CMK (cell line): ENCODE results near the gene NSG1.
"Not testable (repeated sequence)": the region's sequence is repeated elsewhere in the genome, so short reads cannot be mapped to it uniquely, and the experiment has no call there.

Experiments used
- DNase-seq: peaks from one replicate; pipeline ENCODE4 v3.0.0-alpha.2; 2010; ENCODE audit warnings: low read depth

NSG1 gene

DNA sequence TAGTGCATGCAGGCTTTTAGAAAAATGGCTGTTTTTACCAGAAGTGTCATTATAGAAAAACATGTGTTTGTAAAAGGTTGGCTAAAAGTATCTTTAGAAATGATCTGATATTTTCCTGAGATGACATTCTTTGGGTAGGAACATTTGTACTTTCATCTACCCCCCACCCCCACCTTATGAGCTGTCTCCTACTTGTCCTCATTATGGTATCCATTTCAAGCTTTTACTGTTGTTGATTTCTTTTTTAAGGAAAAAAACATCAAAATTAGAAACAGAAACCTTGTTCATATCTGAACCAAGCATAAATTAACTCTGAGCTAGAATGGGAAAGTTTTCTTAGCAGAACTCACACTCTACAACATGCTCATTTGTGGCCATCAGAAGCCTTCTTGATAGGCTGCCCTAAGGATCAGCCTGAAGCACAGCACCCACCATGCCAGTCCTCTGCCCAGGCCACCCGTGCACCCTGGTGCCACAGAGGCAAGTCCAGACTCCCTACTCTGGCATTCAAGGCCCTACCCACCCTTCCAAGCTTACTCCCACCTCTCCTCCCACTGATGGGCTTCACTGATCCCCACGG lies 49.4 kb downstream of the NSG1 start:
- no peak for DNase-seq

DNA sequence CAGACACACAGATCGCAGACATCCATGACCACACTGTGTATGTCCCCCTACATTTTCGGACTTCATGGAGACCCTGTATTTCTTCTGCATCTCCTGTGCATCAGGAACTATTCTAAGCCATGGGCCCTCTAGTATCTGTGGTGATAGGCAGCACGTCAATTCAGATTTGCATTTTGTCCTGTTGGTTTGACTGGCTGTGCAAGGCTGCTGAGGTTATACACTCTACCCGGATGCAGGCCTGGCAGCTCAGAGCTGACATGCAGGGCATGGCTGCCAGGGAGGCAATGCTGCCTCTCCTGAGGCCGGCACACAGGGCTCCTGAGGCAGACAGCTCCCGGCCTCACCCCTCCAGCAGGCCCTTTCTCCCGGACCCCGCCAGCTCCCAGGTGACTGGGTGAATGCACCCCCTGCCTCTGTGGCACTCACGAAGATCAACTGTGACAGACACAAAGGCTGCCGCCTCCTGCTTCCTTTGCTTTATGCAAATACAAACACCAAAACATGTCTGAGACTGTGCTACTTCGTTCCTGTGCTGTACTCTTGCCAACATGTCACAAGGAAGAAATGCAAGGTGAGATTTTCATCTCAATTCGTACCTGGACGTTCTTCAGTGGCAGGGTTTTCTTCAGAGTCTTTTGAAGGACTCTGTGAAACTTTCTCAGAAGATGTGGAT lies 51.0 kb downstream of the NSG1 start:
- no peak for DNase-seq

DNA sequence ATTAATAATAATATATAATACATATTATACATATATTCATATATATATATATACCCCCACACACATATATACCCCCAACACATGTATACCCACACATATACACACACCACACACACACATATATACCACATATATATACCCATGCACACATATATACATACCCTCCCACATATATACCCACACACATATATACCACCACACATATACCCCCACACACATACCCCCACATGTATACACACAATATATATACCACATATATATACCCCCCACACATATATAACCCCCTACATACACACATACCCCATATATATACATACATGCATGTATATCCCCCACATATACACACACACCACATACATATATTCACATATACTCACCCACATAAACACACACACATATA lies 52.0 kb downstream of the NSG1 start:
- DNase-seq = no peak

DNA sequence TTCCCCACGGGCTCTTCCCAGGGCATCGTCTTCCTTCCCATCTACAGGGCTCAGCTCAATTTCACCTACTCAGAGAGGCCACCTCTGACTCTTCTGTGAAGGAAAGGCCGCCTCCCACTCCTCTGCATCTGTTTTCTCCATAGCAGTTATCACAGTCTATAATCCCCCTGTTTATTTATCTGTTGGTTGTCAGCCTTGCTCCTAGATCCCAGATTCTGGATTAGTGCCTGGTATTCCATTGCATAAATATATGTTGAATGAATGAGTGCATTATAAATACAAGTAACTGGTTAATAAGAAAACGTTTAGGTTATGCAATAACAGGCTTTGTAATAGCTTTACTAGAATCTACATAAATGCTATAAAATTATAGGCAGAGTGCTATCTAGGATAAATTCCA lies 52.9 kb downstream of the NSG1 start:
- DNase-seq = no peak

GRCh38 chr4:4440333-4441061 lies 53.6 kb downstream of the NSG1 start:
- no peak for DNase-seq

GRCh38 chr4:4443821-4444220 lies 56.9 kb downstream of the NSG1 start:
- DNase-seq = no peak

DNA sequence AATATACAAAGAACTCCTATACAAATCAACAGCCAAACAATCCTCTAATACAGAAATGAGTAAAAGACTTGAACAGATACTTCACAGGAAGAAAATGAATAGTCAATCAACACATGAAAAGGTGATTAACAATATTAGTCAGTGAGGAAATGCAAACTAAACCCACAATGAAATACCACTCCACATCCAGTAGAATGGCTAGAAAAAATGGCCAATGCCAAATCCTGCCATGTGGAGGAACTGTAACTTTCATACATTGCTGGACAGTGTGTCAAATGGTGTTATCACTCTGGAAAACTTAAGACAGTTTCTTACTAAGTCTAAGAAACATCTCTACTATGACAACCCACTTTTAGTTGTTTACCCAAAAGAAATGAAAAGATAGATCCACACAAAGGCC lies 59.5 kb downstream of the NSG1 start:
- DNase-seq = no peak

DNA sequence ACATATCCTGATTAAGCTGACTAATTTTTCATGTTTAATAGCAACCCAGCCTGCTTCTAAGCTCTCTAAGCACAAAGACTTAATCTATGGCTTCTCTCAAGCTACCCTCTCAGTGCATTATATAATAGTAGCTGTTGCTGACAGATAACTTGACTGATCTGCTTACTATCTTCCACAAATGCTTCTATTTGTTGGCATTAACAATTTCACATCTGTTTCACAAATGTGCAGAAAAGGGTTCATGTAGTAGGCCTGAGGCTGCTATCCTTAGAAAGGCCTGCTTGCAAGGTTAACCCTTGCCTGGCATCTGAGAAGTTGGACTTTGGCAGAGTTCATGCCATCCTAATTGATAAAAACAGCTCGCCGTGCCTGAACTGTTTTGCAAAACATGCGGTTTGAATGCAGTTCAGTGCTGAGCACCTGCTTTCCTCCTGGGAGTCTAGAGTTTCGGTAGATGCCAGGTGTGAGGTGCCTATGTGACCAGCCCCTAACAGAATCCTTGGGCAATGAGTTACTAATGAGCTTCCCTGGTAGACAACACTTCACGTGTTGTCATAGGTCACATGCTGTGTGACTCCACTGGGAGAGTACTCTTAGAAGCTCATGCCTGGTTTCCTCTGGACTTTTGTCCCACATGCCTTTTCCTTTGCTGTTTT lies 68.4 kb downstream of the NSG1 start:
- DNase-seq = no peak

DNA sequence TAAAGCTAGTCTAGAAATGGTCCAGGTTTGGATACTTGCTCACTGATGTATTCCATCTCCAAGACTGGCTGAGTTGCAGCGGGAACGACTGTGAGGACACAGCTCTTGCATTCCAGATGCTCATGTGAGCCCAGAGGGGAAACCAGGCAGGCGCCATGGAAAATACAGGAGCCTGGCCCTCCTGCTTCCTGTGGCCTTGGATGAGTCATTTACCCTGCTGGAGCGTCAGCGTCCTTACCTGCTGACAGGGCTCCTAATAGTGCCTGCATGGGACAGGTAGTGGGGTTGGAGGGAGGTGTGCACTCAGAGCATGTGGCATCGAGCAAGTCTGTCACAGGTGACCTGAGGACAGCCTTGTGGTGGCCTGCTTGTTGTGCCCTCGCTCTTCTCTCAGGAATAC lies 69.4 kb downstream of the NSG1 start:
- no peak for DNase-seq

GRCh38 chr4:4456816-4457578 lies 70.1 kb downstream of the NSG1 start:
- DNase-seq = no peak

- DNase-seq = no peak
Measured at GRCh38 chr4:4457803-4458553, 71.1 kb downstream of the NSG1 start.

DNA sequence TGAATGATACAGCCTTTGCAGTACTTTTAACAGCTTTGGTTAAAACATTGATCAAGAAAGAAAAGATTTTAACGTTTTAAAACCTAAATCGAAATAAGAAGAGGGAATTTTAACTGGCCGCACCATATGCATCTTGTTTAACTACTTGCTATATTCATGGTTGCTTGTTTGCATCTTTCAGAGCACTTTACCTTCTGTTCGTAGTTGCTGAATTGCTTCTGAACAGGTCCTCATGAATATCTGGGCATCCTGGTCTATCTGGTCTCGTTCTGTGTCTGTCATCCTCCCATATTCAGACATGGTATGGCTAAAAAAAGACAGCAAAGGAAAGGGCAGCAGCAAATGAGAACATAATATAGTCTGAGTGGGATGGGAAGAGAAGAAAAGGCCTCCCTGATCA lies 72.3 kb downstream of the NSG1 start:
- DNase-seq = no peak

DNA sequence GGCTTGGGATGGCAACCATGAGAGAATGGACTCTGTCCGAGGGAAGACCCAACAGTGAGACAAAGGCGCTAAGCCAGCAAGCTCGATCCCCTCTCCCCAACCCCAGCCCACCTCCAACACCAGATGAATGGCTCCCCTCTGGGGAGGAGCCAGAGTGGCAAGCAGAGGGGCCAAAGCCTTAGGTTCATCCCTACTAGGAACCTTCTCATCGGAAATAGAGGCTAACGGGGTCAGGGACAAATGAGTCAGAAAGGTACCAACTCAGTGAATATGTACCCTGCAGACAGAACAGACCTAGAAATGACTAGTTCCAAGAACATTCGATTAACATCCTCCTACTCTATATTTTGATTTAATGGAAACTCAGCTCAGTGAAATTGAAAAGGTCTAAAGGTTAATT lies 73.9 kb downstream of the NSG1 start:
- DNase-seq = no peak

DNA sequence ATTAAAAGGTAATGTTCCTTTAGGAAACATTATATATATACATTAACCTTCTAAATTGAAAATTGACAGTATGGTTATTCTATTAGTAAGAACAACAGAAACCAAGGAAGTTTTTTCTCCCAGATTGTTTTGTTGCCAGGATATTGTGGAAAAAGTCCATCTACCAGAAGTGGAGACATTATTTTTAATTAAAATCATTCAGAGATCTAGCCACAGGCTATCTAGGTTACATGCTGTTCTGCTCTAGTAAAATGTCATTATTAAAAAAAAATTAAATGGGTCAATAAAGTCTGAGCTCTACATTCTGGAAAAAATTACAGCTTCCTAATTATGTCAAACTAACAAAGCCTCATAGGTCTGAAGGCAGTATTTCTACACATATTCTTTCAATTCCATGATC lies 74.3 kb downstream of the NSG1 start:
- DNase-seq = no peak

- no peak for DNase-seq
Measured at GRCh38 chr4:4461850-4462249, 74.9 kb downstream of the NSG1 start.

- no peak for DNase-seq
Measured at GRCh38 chr4:4462970-4463369, 76.1 kb downstream of the NSG1 start.

DNA sequence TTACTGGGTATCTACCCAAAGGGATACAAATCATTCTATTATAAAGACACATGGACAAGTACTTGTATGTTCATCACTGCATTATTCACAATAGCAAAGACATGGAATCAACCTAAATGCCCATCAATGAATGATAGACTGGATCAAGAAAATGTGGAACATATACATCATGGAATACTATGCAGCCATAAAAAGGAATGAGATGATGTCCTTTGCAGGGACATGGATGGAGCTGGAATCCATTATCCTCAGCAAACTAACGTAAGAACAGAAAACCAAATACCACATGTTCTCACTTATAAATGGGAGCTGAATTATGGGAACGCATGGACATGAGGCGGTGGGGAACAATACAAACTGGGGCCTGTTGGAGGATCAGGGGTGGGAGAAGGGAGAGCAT lies 78.3 kb downstream of the NSG1 start:
- not testable (repeated sequence) for DNase-seq
